GM12878 (cell line): ENCODE data around the gene SLC4A8. TPM values are rescaled to one million over a fixed set of nuclear protein-coding genes. Genes with fewer than 3 reads are reported as not detected.

Source experiments
- ATAC-seq: fragments of 200-7000 bp; cut with Tn5 transposase; 3 replicates; pipeline ENCODE4 v1.9.1; 2020; ENCODE audit warnings: mild to moderate bottlenecking, moderate library complexity
- BruUV-seq: library from RNA; stranded (reverse); fragments of 400-500 nt; replicated peaks from 2 replicates; lab custom pipeline; 2021; lab: Mats Ljungman, UMichigan
- CTCF ChIA-PET: fragments of 300-600 bp; sonication (Branson Sonifier 250); formaldehyde crosslinking; extraction: SDS; loops from one replicate; lab custom pipeline; 2021; ENCODE audit warnings: inconsistent platforms; lab: Yijun Ruan, JAX
- POLR2A ChIA-PET: fragments of 350-600 bp; formaldehyde crosslinking; extraction: SDS; loops from one replicate; lab custom pipeline; 2021; ENCODE audit warnings: inconsistent platforms; lab: Charles Lee
- RAD21 ChIA-PET: fragments of 300-600 bp; sonication (Branson Sonifier 250); formaldehyde crosslinking; loops from one replicate; lab custom pipeline; 2023; ENCODE audit warnings: antibody characterized with exemption; ENCODE audit not compliant: unreplicated experiment; lab: Charles Lee
- SMC1A ChIA-PET: fragments of 300-600 bp; sonication (Branson Sonifier 250); formaldehyde crosslinking; loops from one replicate; lab custom pipeline; 2023; ENCODE audit not compliant: unreplicated experiment, uncharacterized antibody; lab: Charles Lee
- DNase-seq: peaks from one replicate; pipeline ENCODE4 v3.0.0-alpha.2; 2011; ENCODE audit warnings: low read depth, low spot score
- FAIRE-seq: peaks from 3 replicates; lab custom pipeline; 2011; peaks lifted over from hg19 to GRCh38; lab: Jason Lieb, UNC
- H2AFZ ChIP-seq: 2 replicates; pipeline ENCODE4 v1.6.0; 2011; ENCODE audit warnings: low read depth, low read length, control low read depth; ENCODE audit not compliant: control insufficient read depth
- H3K27ac ChIP-seq: 2 replicates; pipeline ENCODE4 v1.5.1; 2011; ENCODE audit warnings: control low read depth; ENCODE audit not compliant: control insufficient read depth, insufficient read depth
- H3K27me3 ChIP-seq, 2 experiments: replicated peaks in 1 of 2; 2 replicates each; pipeline versions ENCODE4 v1.6.0 to v1.6.1; 2011; ENCODE audit warnings: low read length in 1 of 2; ENCODE audit not compliant: control insufficient read depth in 2 of 2, insufficient read depth in 2 of 2
- H3K36me3 ChIP-seq, 2 experiments: 2 replicates each; pipeline ENCODE4 v1.5.1; 2011; ENCODE audit warnings: low read length in 1 of 2; ENCODE audit not compliant: control insufficient read depth in 2 of 2, insufficient read depth in 2 of 2
- H3K4me1 ChIP-seq: 2 replicates; pipeline ENCODE4 v1.6.1; 2011; ENCODE audit warnings: mild to moderate bottlenecking, low read length, moderate library complexity, mixed read lengths; ENCODE audit not compliant: control insufficient read depth, insufficient read depth
- H3K4me2 ChIP-seq: 2 replicates; pipeline ENCODE4 v1.6.0; 2011; ENCODE audit warnings: control low read depth; ENCODE audit not compliant: control insufficient read depth, insufficient read depth
- H3K4me3 ChIP-seq: fragments of 200-600 bp; sonication (generic); 2 replicates; pipeline ENCODE4 v1.5.1; 2016
- H3K79me2 ChIP-seq: 2 replicates; pipeline ENCODE4 v1.6.0; 2011; ENCODE audit warnings: low read length; ENCODE audit not compliant: control insufficient read depth, insufficient read depth
- H3K9ac ChIP-seq: 2 replicates; pipeline ENCODE4 v1.8.0; 2011; ENCODE audit warnings: low read length, control low read depth, mixed read lengths; ENCODE audit not compliant: control insufficient read depth, insufficient read depth
- H3K9me3 ChIP-seq: replicated peaks from 3 replicates; pipeline ENCODE4 v1.5.1; 2011; ENCODE audit warnings: mild to moderate bottlenecking, low read length; ENCODE audit not compliant: control insufficient read depth, insufficient read depth
- H4K20me1 ChIP-seq: 2 replicates; pipeline ENCODE4 v1.6.0; 2011; ENCODE audit not compliant: control insufficient read depth, insufficient read depth
- CBX3 ChIP-seq: fragments of 200-600 bp; sonication (generic); IDR thresholded peaks from 2 replicates; pipeline ENCODE4 v1.6.1; 2016; ENCODE audit warnings: low read depth, borderline replicate concordance
- IKZF1 ChIP-seq: fragments of 450-650 bp; conservative IDR thresholded peaks from 2 replicates; pipeline ENCODE4 v1.6.1; 2017; ENCODE audit warnings: antibody characterized with exemption, mild to moderate bottlenecking
- MTA3 ChIP-seq: IDR thresholded peaks from 2 replicates; pipeline ENCODE4 v1.6.1; 2012; ENCODE audit warnings: low read length, inconsistent platforms, borderline replicate concordance
- PML ChIP-seq: IDR thresholded peaks from 2 replicates; pipeline ENCODE4 v1.6.1; 2012; ENCODE audit warnings: low read length, inconsistent platforms
- RUNX3 ChIP-seq: IDR thresholded peaks from 2 replicates; pipeline ENCODE4 v1.6.1; 2012; ENCODE audit warnings: low read length, inconsistent platforms
- SMAD1 ChIP-seq: fragments of 450-650 bp; IDR thresholded peaks from 2 replicates; pipeline ENCODE4 v1.6.1; 2018; ENCODE audit warnings: mild to moderate bottlenecking, low read depth; ENCODE audit not compliant: partially characterized antibody
- SPI1 ChIP-seq: IDR thresholded peaks from 2 replicates; pipeline ENCODE4 v1.6.1; 2011; ENCODE audit warnings: low read depth, mild to moderate bottlenecking, low read length, moderate library complexity, borderline replicate concordance; ENCODE audit not compliant: insufficient read depth
- ZNF384 ChIP-seq: IDR thresholded peaks from 2 replicates; pipeline ENCODE4 v1.6.1; 2012; ENCODE audit warnings: low read depth, mild to moderate bottlenecking, low read length, improper control_type of control experiment, borderline replicate concordance
- WGBS: methylation state at CpG from one replicate; pipeline ENCODE4 v1.1.6; 2016; ENCODE audit warnings: low lambda C conversion rate; ENCODE audit not compliant: insufficient replicate concordance, insufficient coverage; ENCODE audit errors: missing lambda C conversion rate; 5-methylcytosine and 5-hydroxymethylcytosine counted together
- in situ Hi-C: fragments of 300-500 bp; cut with MboI; formaldehyde crosslinking; loops from 9 replicates; pipeline ENCODE4 v1.14.3; 2018; ENCODE audit warnings: mixed read lengths
- intact Hi-C: fragments of 100-400 bp; cut with micrococcal nuclease; formaldehyde crosslinking; loops from one replicate; pipeline ENCODE4 v1.14.2; 2022; ENCODE audit not compliant: unreplicated experiment
- polyA plus RNA-seq, 11 experiments: library from polyadenylated mRNA; depleted of rRNA in 4 of 11; unstranded in 6 of 11; stranded (reverse) in 5 of 11; fragments of >200 nt; fragmentation: Nextera tagmentation in 4 of 11; fragmentation: Illumina TruSeq in 1 of 11; extraction: Ambion mirVana in 4 of 11; extraction: Trizol in 1 of 11; gene quantifications; 1 replicate in 1 of 11; 2 replicates in 10 of 11; pipeline versions ENCODE4 v1.2.1 to v1.2.3, GENCODE V29; 2011 to 2016; ENCODE audit warnings: inconsistent platforms in 2 of 11, missing spikeins in 2 of 11, low read depth in 1 of 11
- total RNA-seq, 4 experiments: library from RNA; depleted of rRNA in 3 of 4; stranded (reverse); fragments of >200 nt in 3 of 4; fragmentation: Illumina TruSeq in 1 of 4; extraction: Trizol in 1 of 4; gene quantifications; 2 replicates each; pipeline versions ENCODE4 v1.2.1 to v1.2.3, GENCODE V29; 2013 to 2021
- TF ChIP-seq, protein P1 (sequence below): fragments of 450-650 bp; formaldehyde crosslinking; IDR thresholded peaks from 2 replicates; pipeline ENCODE4 v1.4.0; 2022; ENCODE audit warnings: mild to moderate bottlenecking, moderate library complexity
- TF ChIP-seq, protein P2 (sequence below), 3 experiments: IDR thresholded peaks in 2 of 3; conservative IDR thresholded peaks in 1 of 3; 2 replicates each; pipeline ENCODE4 v1.5.1; 2011; ENCODE audit warnings: low read depth in 3 of 3, low read length in 3 of 3, mild to moderate bottlenecking in 3 of 3, control low read depth in 2 of 3, moderate library complexity in 2 of 3, inconsistent platforms in 1 of 3, mixed read lengths in 1 of 3; ENCODE audit not compliant: control insufficient read depth in 2 of 3, insufficient read depth in 1 of 3; ENCODE audit errors: extremely low read depth in 1 of 3

Gene SLC4A8
- total and polyA plus RNA-seq, 10 of the 15 experiments (the other 5 are each of a cell fraction or from before 2014, with no cell fraction given), result 1.4 to 7.7 (median 3.7) TPM

DNA sequence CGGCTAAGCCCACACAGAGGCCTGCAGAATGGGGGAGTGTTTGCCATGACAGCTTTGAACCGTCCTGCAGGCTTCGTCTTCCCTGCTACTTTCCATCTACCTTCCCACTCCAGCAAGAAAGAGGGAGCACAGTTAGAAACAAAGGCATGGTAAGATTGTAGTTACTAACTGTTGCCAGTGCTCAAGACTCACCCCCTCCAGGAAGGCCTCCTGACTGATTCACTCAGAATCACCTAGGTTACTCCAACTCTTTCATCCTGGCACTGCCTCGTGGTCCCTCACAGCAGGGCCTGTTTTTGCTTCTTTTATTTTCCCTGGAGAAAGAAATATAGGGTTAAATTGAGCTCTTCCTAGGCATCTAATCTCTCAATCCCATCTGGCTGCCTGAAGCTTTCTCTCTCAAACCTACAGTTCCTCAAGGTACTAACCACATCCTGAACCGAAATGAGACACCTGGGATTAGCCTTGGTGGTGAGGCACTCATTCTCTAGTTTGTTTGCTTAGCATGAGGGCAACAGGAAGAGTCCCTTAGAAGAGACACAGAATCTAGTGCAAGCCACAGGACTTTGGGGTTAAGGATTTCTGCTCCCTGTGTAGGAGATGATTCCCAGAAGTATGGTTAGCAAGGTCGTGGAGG is 41.2 kb upstream of the SLC4A8 start:
- in situ Hi-C loops (no loop called here), intact Hi-C loops (no loop called here)
- Histone ChIP-seq H3K9me3 (no peaks in the 10 kb centered on the region), H3K4me1 (peaks cover 27% of the 10 kb centered on the region), H3K27me3 (no peaks in the 10 kb centered on the region), H4K20me1 (no peaks in the 10 kb centered on the region), H3K4me3 (no peak overlapping the region), H3K79me2 (0 out of 2 replicates have a peak, but pooled peaks cover 2% of the 10 kb centered on the region), H3K36me3 (peaks cover 0 to 8% of the 10 kb centered on the region in 2 experiments; a peak in 3 of 4 replicates), H3K4me2 (peak overlapping the region; percentile 54; the same call in 1 of the 2 replicates), H3K27ac (no peak overlapping the region), H3K9ac (no peak overlapping the region), H2AFZ (no peak overlapping the region)
- peak; percentile 49 for ATAC-seq
- ChIA-PET POLR2A (interaction anchor here (0.6 to 1.5 kb wide), 4 partner anchors 9 to 51 kb away, joined by 3 to 7 read pairs (median 4); no protein-coding TSS in a partner anchor), SMC1A (interaction anchor here (0.6 to 1.3 kb wide), 5 partner anchors 8 to 23 kb away, joined by 3 to 4 read pairs (median 3); partner anchors contain the start of gene GALNT6), CTCF (interaction anchor here (0.6 to 1.8 kb wide), 6 partner anchors 12 to 149 kb away, joined by 3 to 5 read pairs (median 4); no protein-coding TSS in a partner anchor), RAD21 (interaction anchor here (1.0 to 1.6 kb wide), 2 partner anchors 12 to 14 kb away, joined by 3 to 6 read pairs; no protein-coding TSS in a partner anchor)
- WGBS, result 84% methylated on average over 6 of the region's 6 CpGs
- no peak for DNase-seq
- no peak for FAIRE-seq
- TF ChIP-seq SMAD1 (no peak), RUNX3 (peak; percentile 75), SPI1 (no peak), IKZF1 (no peak)
- no TSS peak for BruUV-seq

DNA sequence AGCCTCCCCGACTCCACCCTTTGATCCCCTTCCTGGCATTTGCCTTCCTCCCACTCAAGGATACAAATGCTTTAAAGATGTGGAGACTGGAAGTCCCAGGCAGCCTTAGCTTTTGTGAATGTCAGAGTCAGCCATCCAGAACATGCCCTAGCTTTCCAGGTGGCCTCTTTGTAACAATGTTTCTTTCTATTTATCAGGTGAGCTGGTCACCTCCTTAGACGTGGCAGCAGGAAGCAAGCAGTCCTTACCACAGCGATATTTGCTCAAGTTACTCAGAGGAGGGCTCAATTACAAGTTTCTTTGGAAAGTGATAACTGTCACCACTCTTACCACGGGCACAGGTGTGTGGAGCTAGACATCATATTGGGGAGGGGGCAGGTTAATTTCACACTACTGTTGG is 38.3 kb upstream of the SLC4A8 start:
- no peak overlapping the region for H2AFZ ChIP-seq
- ChIA-PET RAD21 (interaction anchor here (1.1 to 1.4 kb wide), 2 partner anchors 14 to 18 kb away, joined by 3 read pairs; no protein-coding TSS in a partner anchor), SMC1A (interaction anchor here (0.7 to 1.8 kb wide), 7 partner anchors 9 to 146 kb away, joined by 3 to 5 read pairs (median 4); no protein-coding TSS in a partner anchor), POLR2A (interaction anchor here (0.8 to 1.2 kb wide), 2 partner anchors 9 to 18 kb away, joined by 3 to 5 read pairs; no protein-coding TSS in a partner anchor), CTCF (interaction anchor here (0.9 kb wide), 1 partner anchor 15 kb away, joined by 3 read pairs; no protein-coding TSS in a partner anchor)
- no peaks in the 10 kb centered on the region for H4K20me1 ChIP-seq
- in situ Hi-C loops (no loop called here), intact Hi-C loops (no loop called here)
- H3K27me3 ChIP-seq, result no peaks in the 10 kb centered on the region
- no peak overlapping the region for H3K9ac ChIP-seq
- FAIRE-seq (no peak), DNase-seq (no peak), ATAC-seq (no peak)
- H3K27ac ChIP-seq, result no peak overlapping the region
- 67% methylated on average over 4 of the region's 4 CpGs for WGBS
- peaks cover 16% of the 10 kb centered on the region for H3K79me2 ChIP-seq
- H3K4me3 ChIP-seq, result no peak overlapping the region
- peaks cover 0 to 3% of the 10 kb centered on the region in 2 experiments; a peak in 3 of 4 replicates for H3K36me3 ChIP-seq
- no peaks in the 10 kb centered on the region for H3K9me3 ChIP-seq
- no TSS peak for BruUV-seq
- H3K4me1 ChIP-seq, result peaks cover 37% of the 10 kb centered on the region
- no peak overlapping the region for H3K4me2 ChIP-seq
- TF ChIP-seq PML (no peak), CBX3 (no peak), MTA3 (no peak), ZNF384 (no peak)
- TF ChIP-seq, protein P1, sequence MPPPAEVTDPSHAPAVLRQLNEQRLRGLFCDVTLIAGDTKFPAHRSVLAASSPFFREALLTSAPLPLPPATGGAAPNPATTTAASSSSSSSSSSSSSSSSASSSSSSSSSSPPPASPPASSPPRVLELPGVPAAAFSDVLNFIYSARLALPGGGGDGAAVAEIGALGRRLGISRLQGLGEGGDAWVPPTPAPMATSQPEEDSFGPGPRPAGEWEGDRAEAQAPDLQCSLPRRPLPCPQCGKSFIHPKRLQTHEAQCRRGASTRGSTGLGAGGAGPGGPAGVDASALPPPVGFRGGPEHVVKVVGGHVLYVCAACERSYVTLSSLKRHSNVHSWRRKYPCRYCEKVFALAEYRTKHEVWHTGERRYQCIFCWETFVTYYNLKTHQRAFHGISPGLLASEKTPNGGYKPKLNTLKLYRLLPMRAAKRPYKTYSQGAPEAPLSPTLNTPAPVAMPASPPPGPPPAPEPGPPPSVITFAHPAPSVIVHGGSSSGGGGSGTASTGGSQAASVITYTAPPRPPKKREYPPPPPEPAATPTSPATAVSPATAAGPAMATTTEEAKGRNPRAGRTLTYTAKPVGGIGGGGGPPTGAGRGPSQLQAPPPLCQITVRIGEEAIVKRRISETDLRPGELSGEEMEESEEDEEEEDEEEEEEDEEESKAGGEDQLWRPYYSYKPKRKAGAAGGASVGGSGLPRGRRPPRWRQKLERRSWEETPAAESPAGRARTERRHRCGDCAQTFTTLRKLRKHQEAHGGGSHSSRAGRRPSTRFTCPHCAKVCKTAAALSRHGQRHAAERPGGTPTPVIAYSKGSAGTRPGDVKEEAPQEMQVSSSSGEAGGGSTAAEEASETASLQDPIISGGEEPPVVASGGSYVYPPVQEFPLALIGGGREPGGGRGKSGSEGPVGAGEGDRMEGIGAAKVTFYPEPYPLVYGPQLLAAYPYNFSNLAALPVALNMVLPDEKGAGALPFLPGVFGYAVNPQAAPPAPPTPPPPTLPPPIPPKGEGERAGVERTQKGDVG (CRISPR knock-in tag), result no peak
- TF ChIP-seq, protein P2, sequence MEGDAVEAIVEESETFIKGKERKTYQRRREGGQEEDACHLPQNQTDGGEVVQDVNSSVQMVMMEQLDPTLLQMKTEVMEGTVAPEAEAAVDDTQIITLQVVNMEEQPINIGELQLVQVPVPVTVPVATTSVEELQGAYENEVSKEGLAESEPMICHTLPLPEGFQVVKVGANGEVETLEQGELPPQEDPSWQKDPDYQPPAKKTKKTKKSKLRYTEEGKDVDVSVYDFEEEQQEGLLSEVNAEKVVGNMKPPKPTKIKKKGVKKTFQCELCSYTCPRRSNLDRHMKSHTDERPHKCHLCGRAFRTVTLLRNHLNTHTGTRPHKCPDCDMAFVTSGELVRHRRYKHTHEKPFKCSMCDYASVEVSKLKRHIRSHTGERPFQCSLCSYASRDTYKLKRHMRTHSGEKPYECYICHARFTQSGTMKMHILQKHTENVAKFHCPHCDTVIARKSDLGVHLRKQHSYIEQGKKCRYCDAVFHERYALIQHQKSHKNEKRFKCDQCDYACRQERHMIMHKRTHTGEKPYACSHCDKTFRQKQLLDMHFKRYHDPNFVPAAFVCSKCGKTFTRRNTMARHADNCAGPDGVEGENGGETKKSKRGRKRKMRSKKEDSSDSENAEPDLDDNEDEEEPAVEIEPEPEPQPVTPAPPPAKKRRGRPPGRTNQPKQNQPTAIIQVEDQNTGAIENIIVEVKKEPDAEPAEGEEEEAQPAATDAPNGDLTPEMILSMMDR (IDR thresholded peaks at IDR 0.05 in 2 of 3, conservative IDR thresholded peaks at IDR 0.05 in 1 of 3; ENCODE audit: control insufficient read depth in 2 of 3, extremely low read depth in 1 of 3, insufficient read depth in 1 of 3, low read depth in 3 of 3, low read length in 3 of 3), result no peak
